ENCODE results near the gene POT1. TPM values are rescaled to one million over a fixed set of nuclear protein-coding genes. Genes with fewer than 3 reads are reported as not detected.

POT1 gene
- total RNA-seq, 1 experiment from 2014 or later: 20.9 TPM

DNA sequence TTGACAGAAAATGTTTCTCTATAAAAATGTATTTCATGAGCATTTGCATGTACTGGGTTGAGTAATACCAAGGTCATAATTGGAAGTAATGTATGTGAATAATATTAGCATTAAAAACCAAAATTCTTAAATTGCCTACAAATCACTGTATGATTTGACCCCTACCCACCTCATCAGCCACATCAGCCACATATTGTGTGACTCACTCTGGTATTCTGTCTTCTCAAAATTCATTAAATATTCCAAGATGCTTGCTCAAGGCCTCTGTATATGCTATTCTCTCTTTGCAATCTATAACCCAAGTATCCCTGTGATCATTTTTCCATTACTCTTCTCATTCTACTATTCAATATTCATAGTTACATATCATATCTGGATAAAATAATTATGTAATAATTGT, 21.4 kb downstream of the POT1 start:
- POLR2A ChIA-PET: no interaction called here
- Histone ChIP-seq H3K27ac (ENCODE audit: low read length) (no peak overlapping the region), H3K27me3 (ENCODE audit: control insufficient read depth, insufficient read depth, low read length) (no peaks in the 10 kb centered on the region), H3K4me3 (ENCODE audit: low read depth in 2 of 2, low read length in 2 of 2) (no peak overlapping the region), H3K4me1 (ENCODE audit: control insufficient read depth, insufficient read depth, low read length) (no peaks in the 10 kb centered on the region), H3K36me3 (ENCODE audit: control insufficient read depth, insufficient read depth, low read length) (no peaks in the 10 kb centered on the region), H3K9me3 (ENCODE audit: control insufficient read depth, insufficient read depth, low read depth, low read length) (no peaks in the 10 kb centered on the region)
- ATAC-seq (no peak), DNase-seq (ENCODE audit: low read depth, low spot score) (no peak)
- CTCF ChIA-PET: no interaction called here
- in situ Hi-C loops (cut with HindIII; ENCODE audit: low pct_unique_long_range_greater_than_20kb, low sequenced_read_pairs): no loop called here
- BruUV-seq (replicated peaks): no TSS peak
- intact Hi-C loops (cut with micrococcal nuclease; ENCODE audit: unreplicated experiment): no loop called here
- TF ChIP-seq, protein P1, sequence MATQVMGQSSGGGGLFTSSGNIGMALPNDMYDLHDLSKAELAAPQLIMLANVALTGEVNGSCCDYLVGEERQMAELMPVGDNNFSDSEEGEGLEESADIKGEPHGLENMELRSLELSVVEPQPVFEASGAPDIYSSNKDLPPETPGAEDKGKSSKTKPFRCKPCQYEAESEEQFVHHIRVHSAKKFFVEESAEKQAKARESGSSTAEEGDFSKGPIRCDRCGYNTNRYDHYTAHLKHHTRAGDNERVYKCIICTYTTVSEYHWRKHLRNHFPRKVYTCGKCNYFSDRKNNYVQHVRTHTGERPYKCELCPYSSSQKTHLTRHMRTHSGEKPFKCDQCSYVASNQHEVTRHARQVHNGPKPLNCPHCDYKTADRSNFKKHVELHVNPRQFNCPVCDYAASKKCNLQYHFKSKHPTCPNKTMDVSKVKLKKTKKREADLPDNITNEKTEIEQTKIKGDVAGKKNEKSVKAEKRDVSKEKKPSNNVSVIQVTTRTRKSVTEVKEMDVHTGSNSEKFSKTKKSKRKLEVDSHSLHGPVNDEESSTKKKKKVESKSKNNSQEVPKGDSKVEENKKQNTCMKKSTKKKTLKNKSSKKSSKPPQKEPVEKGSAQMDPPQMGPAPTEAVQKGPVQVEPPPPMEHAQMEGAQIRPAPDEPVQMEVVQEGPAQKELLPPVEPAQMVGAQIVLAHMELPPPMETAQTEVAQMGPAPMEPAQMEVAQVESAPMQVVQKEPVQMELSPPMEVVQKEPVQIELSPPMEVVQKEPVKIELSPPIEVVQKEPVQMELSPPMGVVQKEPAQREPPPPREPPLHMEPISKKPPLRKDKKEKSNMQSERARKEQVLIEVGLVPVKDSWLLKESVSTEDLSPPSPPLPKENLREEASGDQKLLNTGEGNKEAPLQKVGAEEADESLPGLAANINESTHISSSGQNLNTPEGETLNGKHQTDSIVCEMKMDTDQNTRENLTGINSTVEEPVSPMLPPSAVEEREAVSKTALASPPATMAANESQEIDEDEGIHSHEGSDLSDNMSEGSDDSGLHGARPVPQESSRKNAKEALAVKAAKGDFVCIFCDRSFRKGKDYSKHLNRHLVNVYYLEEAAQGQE (IDR thresholded peaks at IDR 0.05; ENCODE audit: insufficient read depth in 1 of 2, low read depth in 2 of 2, low read length in 1 of 2): no peak
- TF ChIP-seq CTCF (IDR thresholded peaks at IDR 0.05): no peak
- no peak for TF ChIP-seq SIN3A (IDR thresholded peaks at IDR 0.05; ENCODE audit: borderline replicate concordance, insufficient read depth, low read depth, low read length)
- no peak for TF ChIP-seq POLR2AphosphoS5 (IDR thresholded peaks at IDR 0.05; ENCODE audit: low read depth, low read length)
- no peak for TF ChIP-seq TCF7L2 (IDR thresholded peaks at IDR 0.05; ENCODE audit: low read depth, low read length)

DNA sequence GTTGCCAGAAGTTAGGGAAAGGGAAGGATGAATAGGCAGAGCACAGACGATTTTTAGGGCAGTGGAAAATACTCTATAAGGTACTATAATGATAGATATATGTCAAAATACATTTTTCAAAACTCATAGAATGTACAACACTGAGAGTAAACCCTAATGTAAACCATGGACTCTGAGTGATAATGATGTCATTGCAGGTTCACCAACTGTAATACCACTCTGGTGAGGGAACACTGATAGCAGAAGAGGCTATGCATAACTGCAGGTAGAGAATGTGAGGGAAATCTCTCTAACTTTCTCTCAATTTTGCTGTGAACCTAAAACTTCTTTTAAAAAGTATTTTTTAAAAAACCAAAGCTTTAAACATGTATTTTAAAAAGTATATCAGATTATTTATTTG, 22.1 kb downstream of the POT1 start:
- TF ChIP-seq TCF7L2 (IDR thresholded peaks at IDR 0.05; ENCODE audit: low read depth, low read length): no peak
- no peak for TF ChIP-seq CTCF (IDR thresholded peaks at IDR 0.05)
- no peak for TF ChIP-seq SIN3A (IDR thresholded peaks at IDR 0.05; ENCODE audit: borderline replicate concordance, insufficient read depth, low read depth, low read length)
- TF ChIP-seq POLR2AphosphoS5 (IDR thresholded peaks at IDR 0.05; ENCODE audit: low read depth, low read length): no peak
- TF ChIP-seq, protein P1 (IDR thresholded peaks at IDR 0.05; ENCODE audit: insufficient read depth in 1 of 2, low read depth in 2 of 2, low read length in 1 of 2): no peak
- H3K27me3 ChIP-seq (ENCODE audit: control insufficient read depth, insufficient read depth, low read length): no peaks in the 10 kb centered on the region
- H3K4me1 ChIP-seq (ENCODE audit: control insufficient read depth, insufficient read depth, low read length): no peaks in the 10 kb centered on the region
- BruUV-seq (replicated peaks): no TSS peak
- no peaks in the 10 kb centered on the region for H3K36me3 ChIP-seq (ENCODE audit: control insufficient read depth, insufficient read depth, low read length)
- POLR2A ChIA-PET: interaction anchor here (0.6 kb wide), 1 partner anchor 129 kb away, joined by 7 read pairs; no protein-coding TSS in a partner anchor
- no peak overlapping the region for H3K4me3 ChIP-seq (ENCODE audit: low read depth in 2 of 2, low read length in 2 of 2)
- no peak for DNase-seq (ENCODE audit: low read depth, low spot score)
- ATAC-seq: no peak
- H3K9me3 ChIP-seq (ENCODE audit: control insufficient read depth, insufficient read depth, low read depth, low read length): no peaks in the 10 kb centered on the region
- intact Hi-C loops (cut with micrococcal nuclease; ENCODE audit: unreplicated experiment) (no loop called here), in situ Hi-C loops (cut with HindIII; ENCODE audit: low pct_unique_long_range_greater_than_20kb, low sequenced_read_pairs) (no loop called here)
- H3K27ac ChIP-seq (ENCODE audit: low read length): no peak overlapping the region
- CTCF ChIA-PET: no interaction called here

Data from Panc1 (cell line).